ENCODE measurements around the gene EOLA1.
"Not testable (repeated sequence)": the region's sequence is repeated elsewhere in the genome, so short reads cannot be mapped to it uniquely, and the experiment has no call there.

EOLA1 gene

DNA sequence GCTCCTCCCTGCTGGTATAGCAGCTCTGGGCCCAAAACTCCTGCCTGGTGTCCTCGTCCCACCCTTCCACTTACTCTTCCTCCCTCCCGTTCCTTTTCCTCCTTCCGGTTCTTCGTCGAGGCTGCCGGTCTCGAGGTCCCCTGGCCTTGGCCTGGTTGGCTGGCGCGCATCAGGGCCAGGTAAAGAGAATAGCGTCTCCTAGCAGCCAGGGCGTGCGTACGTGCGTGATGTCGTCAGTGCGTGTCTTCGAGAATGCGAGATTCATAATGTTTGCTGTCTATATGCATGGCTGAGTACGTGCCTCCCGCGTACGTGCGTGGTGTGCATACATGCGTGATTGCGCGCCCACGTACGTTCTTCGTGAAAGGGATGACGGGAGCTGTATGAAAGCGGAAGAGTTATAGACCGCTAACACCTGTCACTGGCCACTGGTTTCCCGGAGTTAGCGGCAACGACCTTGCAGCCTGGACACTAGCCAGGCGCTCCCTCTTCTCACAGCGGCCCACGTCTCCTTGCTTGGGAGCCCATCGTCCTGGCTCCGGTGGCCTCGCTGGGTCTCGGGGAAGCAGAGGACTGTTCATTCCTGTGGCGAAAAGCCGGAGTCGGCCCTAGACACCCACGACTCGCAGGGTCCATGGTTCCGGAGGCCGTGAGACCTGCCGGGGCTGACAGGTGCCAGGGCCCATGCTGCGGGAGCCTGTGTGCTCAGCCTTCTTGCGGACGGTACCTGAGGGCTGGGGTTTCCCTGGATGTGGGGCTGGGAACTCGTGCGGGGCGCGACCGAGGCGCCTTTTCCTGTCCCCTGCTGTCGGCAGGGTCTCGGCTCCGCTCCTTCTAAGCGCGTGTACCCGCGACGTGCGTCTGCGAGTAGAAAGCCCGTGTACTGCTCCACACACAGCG, at the start of gene EOLA1:
Gene EOLA1 (plus strand): TSS at position 392 of the 900 bp plus-strand sequence. CDS start 4,619 bp downstream, outside the sequence.
- peak; percentile 79 for DNase-seq (ENCODE audit: low read depth, low spot score)

DNA sequence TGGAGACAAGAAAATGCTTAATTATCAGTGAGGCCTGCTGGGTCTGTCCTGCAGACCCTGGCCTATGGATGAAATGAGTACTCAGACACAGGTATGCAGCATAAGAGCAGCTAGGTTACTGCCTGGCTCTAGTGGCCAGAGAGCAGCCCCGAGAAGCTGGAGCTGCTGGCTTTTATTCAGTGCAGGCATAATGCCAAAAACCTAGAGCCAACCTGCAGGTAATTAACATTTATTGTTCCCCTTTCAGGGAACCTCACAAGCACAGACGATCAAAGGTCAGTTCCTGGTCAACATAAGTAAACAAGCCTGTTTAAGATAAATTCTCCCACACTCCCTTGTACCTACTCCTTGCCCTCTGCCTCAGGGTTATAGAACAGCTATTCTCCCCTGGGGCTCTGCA, 49.0 kb upstream of the EOLA1 start:
- no peak for DNase-seq (ENCODE audit: low read depth, low spot score)

DNA sequence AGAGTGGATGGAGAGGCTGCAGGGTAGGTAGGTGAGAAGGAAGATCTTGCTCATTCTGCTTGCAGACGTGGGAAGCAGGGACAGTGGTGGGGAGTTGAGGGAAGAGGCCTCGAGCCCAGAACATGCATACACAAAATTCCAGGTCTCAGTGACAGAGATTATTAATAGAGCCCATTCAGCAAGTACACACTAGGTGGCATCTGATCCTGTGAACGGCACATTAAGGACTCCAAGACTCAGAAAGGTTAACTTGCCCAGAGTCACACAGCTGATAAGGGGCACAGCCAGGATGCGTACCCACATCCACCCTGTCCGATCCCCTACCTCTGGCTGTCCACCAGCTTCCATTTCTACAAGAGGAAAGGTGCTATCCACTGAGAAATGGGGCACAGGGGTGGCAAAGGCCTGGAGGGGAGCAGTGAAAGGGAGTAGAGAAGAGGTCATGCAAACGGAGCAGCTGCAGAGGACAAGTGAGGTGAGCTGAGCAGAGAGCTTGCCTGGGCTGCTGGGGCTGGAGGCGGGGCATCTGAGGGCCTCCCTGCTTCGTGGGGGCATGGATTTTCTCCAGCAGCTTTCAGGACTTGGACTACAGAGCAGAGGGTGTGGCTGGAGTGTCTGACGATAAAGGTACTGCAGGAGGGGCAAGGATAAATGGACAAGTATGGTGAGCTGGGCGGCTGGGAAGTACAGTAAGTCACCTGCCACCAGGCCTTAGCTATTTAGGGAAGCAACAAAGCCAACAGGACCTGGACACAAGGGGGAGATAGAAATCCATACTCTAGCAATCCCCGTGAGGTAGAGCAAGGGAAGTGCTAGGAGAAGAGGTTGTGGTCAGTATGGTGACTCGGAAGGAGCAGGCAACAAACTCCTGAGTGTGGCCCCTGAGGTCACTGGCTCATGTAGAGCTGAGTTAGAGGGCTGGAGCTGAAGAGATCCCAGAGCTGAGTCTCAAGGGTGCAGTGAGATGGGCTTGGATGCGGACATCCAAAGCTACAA, 46.9 kb upstream of the EOLA1 start:
- no peak for DNase-seq (ENCODE audit: low read depth, low spot score)

DNA sequence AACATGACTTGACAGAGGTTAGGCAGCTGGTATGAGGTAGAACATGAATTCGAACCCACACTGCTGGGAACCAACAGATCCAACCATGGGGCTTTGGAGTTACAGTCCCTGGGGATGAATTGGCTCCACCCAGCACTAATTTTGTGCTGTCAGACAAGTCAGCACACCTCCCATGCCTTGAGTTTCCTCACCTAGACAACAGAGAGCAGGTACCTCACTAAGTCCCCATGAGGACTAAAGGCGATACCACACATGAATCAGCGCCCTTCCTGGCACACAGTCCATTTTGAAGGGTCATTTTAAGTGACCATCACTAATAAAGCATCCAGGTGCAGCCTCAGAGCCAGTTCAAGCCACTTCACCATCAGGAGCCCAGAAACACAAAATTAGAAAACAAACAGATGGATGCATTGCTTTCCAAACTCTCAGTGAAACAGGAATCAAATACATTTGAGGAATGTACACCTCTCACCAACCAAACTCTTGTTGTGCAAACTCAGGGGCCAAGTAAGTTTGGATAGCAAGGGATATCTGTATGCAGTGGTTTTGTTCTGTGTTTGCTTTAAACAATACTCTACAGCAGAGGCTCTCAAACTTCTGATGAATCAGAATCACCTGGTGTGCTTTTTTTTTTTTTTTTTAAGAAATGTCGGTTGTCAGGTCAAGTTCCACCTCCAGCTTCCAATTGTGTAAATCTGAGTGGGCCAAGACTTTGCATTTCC, 45.8 kb upstream of the EOLA1 start:
- DNase-seq (ENCODE audit: low read depth, low spot score) = no peak

DNA sequence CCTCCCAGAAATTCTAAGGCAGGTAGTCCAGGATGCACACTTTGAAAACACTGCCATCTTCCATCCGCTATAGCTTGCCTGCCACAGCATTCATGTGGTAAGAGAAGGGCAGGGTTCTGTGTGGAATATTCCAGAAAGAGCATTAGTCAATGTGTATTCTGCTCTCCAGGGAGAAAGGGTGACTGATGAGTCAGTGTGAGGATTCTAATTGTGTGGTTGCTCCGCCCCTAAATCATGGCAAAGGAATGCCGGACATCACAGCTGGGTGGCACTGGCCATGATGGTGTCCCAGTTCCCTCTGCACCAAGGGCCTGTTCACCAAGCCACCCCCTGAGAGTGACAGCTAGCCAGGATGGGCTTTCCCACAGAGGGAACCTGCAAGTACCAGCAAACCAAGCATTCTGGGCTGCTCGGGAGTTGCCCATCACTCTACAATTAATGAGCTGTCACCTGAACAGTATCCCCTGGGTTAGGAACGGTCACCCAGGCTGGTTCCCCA, 45.2 kb upstream of the EOLA1 start:
- no peak for DNase-seq (ENCODE audit: low read depth, low spot score)

DNA sequence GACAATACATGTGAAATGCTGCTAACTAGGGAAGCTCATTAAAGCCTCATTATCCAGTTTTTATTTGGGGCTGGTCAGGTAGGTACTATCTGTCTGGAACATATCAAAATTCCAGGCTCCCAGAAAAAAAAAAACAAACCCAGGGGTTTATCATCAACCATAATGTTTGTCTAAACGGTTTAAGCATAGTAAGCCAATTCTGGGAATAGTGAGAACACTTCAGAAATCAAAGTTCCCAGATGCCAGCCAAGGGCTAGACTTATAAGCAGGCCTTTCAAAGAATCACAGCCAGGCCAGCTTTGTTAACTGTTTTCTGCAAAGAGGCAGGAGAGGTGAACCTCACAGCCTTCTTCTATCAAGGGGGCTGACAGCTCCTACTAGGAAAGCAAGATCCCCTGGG, 43.8 kb upstream of the EOLA1 start:
- DNase-seq (ENCODE audit: low read depth, low spot score) = no peak

DNA sequence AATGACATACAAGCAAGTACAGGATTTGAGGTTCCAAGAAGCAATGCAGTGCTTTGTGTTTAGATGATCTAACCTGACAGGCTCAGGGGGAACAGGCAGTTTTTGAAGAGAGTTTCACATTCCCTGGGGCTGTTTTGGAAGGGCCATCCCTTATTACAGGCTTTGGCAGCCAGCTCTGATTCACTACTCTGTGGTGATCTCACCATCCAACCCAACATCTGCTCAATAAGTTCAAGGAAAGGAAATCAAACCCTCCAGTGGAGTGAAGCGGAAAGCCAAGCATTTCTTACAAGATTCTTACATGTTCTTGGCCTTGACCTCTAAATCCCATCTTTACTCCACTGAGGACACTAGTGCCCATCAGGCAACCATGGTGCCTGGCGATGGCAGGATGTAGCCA, 43.2 kb upstream of the EOLA1 start:
- DNase-seq (ENCODE audit: low read depth, low spot score) = no peak

DNA sequence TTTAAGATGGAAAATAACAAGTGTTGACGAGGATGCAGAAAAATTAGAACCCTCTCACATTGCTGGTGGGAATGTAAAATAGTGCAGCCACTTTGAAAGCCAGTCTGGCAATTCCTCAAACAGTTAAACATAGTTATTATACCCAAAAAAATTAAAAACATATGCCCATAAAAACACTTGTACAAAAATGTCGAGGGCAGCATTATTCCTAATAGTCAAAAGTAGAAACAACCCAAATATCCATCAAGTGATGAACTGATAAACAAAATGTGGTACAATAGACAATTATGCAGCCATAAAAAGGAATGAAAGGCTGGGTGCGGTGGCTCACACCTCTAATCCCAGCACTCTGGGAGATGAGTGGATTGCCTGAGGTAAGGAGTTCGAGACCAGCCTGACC, 42.0 kb upstream of the EOLA1 start:
- DNase-seq (ENCODE audit: low read depth, low spot score) = no peak

DNA sequence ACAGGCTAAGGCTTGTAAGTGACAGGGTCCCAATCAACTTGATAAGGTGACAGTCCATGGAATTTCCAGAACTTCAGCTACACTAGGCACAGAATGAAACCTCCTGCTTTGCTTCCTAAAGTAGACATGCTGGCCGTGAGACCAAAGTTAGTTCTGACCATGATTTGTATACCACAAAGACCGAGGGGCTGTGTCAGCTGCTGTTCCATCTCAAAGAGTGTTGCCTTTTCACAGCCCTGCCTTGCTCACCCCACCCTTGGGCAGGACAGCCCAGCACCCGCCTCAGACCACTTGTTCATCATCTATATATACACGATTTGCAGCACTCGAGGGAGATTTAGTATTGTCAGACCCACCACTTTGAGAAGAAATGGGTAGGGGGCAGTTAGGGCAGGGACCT, 41.0 kb upstream of the EOLA1 start:
- DNase-seq (ENCODE audit: low read depth, low spot score) = no peak

DNA sequence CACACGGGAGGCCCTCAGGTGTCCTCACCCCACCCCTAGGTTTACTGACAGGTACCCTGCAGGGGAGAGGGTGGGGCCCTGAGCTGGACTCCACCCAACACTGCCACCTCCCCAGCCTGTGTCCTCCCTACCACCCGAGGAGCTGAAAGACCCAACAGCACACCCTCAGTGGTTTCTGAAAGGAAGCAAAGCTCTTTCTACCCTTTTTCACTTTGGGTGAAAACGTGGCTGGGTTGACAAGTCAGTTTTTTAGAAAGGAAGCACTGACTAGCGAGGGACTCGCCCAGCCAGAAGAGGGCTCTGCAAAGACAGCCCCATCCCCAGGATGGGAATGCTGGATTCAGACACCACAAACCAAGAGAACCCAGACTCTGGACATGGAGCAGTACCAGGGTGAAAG, 37.9 kb upstream of the EOLA1 start:
- not testable (repeated sequence) for DNase-seq (ENCODE audit: low read depth, low spot score)

DNA sequence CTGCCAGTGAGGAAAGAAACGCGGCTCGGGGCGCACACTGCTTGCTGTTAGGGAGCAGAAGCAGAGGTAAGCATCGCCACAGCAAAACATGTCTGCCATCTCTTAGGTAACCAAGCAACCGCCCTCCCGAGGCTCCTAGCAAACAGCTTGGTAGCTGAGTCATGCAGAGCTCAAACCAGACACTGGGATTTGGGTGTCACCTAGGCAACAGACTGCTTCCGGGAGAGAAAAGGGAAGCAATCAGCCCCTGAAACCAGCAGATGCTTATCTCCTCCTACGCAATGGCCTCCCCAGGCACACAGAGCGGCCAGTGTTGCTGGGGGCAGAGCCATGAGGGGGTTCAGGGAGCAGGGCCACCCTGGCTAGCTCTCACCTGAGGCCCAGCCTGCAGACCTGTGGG, 37.4 kb upstream of the EOLA1 start:
- DNase-seq (ENCODE audit: low read depth, low spot score) = peak; percentile 6

DNA sequence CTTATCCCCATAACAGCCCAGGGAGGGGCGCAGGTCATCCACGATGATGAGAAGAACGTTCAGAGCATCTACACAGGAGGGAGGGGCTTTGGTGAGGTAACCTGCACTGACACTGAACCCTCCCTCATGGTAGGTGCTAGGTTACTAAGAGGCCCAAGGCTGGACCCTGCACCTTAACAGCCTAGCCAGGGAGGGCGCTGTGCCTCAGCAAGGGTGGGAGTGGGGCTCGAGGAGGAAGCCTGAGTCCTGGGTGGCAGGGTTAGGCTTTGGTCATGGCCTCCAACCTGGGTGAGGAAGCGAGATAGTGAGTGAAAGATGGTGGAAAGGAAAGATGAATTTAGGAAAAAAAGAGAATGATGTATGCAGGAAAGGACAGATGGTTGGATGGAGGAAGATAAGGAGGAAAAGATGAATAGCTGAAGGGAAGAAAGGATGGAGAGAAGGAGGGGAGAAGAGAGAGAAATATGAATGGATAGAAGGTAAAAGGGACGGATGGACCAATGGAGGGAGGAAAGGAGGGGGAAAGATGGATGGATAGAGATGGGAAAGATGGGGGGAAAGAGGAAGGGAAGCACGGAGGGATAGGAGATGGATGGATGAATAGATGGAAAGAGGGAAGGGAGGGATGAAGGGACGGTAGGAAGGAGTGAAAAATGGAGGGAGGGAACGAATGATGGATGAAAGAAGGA, 36.4 kb upstream of the EOLA1 start:
- no peak for DNase-seq (ENCODE audit: low read depth, low spot score)

DNA sequence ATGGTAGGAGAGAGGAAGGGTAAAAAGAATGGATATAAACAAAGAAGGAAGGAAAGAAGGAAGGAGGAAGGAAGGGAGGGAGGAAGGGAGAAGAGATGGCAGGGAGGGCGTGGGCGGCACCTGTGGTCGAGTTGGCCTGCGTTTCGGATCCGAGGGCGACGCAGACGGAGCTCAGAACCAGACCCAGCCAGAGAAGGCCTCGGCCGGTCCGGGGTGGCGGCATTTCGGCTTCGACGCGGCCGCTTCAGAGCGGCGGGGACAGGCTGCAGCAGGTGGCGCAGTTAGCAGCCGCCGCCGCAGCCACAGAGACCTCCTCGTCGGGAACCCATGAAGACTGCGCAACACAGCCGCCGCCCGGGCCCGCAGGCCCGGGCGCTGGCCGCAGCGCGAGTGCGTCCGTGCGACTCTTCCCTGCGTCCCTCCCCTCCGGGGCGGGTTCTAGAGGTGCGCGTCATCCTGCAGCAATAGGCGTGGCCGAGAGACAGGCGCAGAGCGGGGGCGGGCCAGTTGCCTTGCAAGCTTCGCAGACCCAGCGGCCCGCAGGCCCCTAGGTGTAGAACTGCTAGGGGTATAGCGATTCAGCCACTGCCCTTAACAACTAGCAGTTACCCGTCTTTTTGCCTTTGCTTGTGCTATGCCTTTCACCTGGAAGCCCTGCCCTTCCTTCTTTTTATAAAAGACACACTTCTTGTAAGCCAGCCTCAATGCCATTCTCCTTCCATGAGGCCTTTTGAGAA, 35.7 kb upstream of the EOLA1 start, which contains the start of gene IDS:
Gene IDS (minus strand): TSS at position 392 of the 737 bp plus-strand sequence. CDS start 169 bp downstream, at position 223.
- peak; percentile 51 for DNase-seq (ENCODE audit: low read depth, low spot score)

DNA sequence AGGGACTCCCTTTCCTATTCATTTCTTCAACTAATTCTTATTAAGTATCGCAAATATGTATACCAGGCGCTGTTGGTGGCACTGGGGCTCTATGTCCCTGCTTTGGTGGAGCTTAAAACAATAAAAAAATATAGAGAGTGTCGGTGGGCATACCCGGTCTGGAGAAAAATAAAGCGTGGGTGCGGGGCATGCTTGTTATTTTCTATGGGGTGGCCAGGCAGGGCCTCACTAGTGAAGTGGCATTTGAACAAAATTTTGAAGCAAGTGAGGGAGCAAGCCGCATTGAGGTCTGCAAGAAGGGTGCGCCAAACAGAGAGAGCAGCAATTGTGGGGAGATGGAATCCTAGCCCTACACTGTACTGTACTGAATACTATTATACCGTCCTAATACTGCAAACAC, 35.1 kb upstream of the EOLA1 start:
- DNase-seq (ENCODE audit: low read depth, low spot score) = no peak

DNA sequence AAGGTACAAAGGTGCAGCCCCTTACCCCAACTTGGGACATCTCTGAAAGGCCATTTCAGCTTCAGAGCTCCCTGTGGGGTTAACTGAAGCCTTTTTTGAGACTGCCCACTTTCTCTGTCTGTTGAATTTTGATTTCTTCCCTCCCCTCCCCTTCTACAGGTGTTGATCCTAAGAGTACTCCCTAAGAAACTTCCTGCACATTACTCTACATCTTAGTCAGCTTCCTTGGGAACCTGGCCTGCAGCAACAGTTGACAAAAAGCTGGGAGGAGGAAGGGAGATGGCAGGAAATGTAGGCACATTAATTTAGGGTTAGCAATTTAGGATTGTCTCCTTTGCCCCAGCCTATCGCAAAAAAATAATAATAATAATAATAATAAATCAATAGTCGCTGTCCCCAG, 34.5 kb upstream of the EOLA1 start:
- DNase-seq (ENCODE audit: low read depth, low spot score) = no peak

DNA sequence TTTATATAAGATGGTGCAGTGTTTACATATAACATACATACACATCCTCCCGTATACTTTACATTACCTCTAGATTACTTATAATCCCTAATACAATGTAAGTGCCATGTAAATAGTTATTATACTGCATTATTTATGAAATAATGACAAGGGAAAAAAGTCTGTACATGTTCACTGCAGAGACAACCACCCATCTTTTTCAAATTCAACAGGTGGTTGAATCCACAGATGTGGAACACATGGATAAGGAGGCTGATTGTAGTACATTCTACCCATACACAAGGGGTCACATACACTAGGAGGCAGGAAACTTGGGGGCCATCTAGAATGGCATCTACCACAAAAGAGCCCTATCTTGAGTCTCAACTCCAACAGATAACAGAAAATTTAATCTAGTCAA, 32.3 kb upstream of the EOLA1 start:
- DNase-seq (ENCODE audit: low read depth, low spot score) = no peak

DNA sequence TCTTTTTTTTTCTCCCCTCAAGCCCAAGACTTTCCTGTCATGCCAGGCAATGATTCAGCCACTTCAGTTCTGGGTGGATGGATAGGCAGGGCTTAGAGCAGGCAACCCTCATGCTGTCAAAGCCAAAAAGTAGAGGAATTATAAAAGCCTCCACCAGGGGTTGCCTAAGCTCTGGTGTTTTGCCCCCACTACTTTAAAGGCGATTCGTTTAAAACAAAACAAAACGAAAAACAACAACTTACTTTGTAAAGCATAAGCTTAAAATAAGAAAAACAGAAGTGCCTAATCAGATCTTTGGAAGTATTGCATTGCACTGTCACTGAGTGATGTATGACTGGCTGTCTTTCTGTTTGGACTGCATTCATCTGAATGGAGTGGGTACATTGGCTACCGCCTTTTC, 30.4 kb upstream of the EOLA1 start:
- DNase-seq (ENCODE audit: low read depth, low spot score) = no peak

DNA sequence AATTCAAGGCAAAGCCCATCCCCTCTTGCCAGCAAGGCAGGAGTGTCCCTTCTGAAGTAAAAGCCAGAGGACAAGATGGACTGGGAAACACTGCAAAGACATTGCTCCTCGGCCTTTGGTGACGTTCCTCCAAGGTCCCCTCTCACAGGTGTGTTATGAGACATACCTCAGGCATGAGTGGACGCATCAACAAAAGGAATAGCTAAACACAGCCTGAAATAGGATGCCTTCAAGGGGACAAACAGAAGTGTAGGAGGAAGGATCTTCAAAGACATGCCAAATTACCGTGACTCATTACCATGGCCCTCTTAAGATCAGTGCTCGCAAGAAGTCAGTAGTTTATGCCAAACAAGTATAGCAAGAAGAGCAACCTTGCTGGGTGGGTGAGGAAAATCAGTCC, 29.7 kb upstream of the EOLA1 start:
- DNase-seq (ENCODE audit: low read depth, low spot score) = no peak

DNA sequence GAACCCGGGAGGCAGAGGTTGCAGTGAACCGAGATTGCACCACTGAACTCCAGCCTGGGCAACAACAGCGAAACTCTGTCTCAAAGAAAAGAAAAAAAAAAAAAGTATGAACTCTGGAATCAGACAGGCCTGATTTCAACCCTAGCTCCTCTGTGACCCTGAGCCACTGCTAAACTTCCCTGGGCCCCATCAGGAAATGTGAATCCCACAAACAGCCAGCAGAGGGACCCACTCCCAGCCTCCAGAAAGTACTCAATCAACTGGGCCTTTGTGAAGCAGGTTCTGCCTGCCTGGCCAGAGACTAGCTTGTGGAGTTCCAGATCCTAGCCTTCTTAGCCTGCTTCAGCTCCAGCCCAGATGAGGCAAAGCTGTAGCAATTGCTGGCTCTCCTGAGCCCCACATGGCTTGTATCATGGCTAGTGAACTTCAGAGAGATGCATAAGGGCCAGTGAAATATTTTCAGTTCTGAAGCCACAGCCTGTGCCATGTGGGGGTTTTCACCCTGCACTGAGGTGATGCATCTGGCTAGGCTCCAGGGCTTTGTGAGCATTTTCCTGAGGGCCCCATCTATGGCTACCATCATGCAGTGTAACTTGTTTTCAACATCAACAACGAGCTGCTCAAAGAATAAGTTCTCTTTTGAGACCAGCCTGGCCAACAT, 28.5 kb upstream of the EOLA1 start:
- peak; percentile 13 for DNase-seq (ENCODE audit: low read depth, low spot score)

Data from activated naive CD8-positive, alpha-beta T cell treated with anti-CD3 and anti-CD28 coated beads, Interleukin-2, amount 50 U/mL, for 16 hours (primary cell).